WTC11 (cell line): ENCODE data around the gene NEB. TPM values are rescaled to one million over a fixed set of nuclear protein-coding genes. Genes with fewer than 3 reads are reported as not detected.

Experiments
- ATAC-seq: fragments of 200-7000 bp; cut with Tn5 transposase; 2 replicates; pipeline ENCODE4 v1.10.0; 2021; ENCODE audit warnings: mild to moderate bottlenecking, moderate library complexity
- CTCF ChIA-PET: fragments of 300-600 bp; sonication (Branson Sonifier 250); formaldehyde crosslinking; loops from one replicate; lab custom pipeline; 2021; ENCODE audit warnings: antibody characterized with exemption; lab: Charles Lee
- POLR2A ChIA-PET: fragments of 350-600 bp; sonication (Branson Sonifier 250); formaldehyde crosslinking; loops from one replicate; lab custom pipeline; 2021; ENCODE audit warnings: antibody characterized with exemption; lab: Charles Lee
- DNase-seq: peaks from one replicate; pipeline ENCODE4 v3.0.0; 2021; ENCODE audit warnings: low spot score
- H3K27ac Mint-ChIP-seq: 2 replicates; pipeline ENCODE4 v1.8.0; 2021; ENCODE audit warnings: mixed read lengths
- H3K27me3 Mint-ChIP-seq: 2 replicates; pipeline ENCODE4 v1.8.0; 2021; ENCODE audit warnings: low read depth, mild to moderate bottlenecking, moderate library complexity, mixed read lengths
- H3K36me3 Mint-ChIP-seq: 2 replicates; pipeline ENCODE4 v1.8.0; 2021; ENCODE audit warnings: mixed read lengths
- H3K4me1 Mint-ChIP-seq: 2 replicates; pipeline ENCODE4 v1.8.0; 2022; ENCODE audit warnings: mixed read lengths
- H3K4me3 Mint-ChIP-seq: 2 replicates; pipeline ENCODE4 v1.8.0; 2021; ENCODE audit warnings: mild to moderate bottlenecking, moderate library complexity, mixed read lengths
- H3K9me3 Mint-ChIP-seq: 2 replicates; pipeline ENCODE4 v1.8.0; 2021; ENCODE audit warnings: mixed read lengths
- ARID4B ChIP-seq: sonication (generic); formaldehyde crosslinking; IDR thresholded peaks from 2 replicates; pipeline ENCODE4 v1.8.0; 2023; ENCODE audit warnings: missing genetic modification reagents, mild to moderate bottlenecking, borderline replicate concordance
- ATF1 ChIP-seq: sonication (generic); formaldehyde crosslinking; IDR thresholded peaks from 2 replicates; pipeline ENCODE4 v1.8.1; 2023; ENCODE audit warnings: mild to moderate bottlenecking, moderate library complexity, missing genetic modification reagents
- CBFB ChIP-seq: sonication (generic); formaldehyde crosslinking; IDR thresholded peaks from 2 replicates; pipeline ENCODE4 v1.8.1; 2022; ENCODE audit warnings: mild to moderate bottlenecking, low read depth, missing genetic modification reagents
- CREB1 ChIP-seq: sonication (generic); formaldehyde crosslinking; IDR thresholded peaks from 2 replicates; pipeline ENCODE4 v1.8.0; 2023; ENCODE audit warnings: mild to moderate bottlenecking, missing genetic modification reagents
- CREM ChIP-seq: sonication (generic); formaldehyde crosslinking; IDR thresholded peaks from 2 replicates; pipeline ENCODE4 v1.8.1; 2022; ENCODE audit warnings: mild to moderate bottlenecking, missing genetic modification reagents, moderate library complexity
- MLX ChIP-seq: sonication (generic); formaldehyde crosslinking; IDR thresholded peaks from 2 replicates; pipeline ENCODE4 v1.8.1; 2023; ENCODE audit warnings: mild to moderate bottlenecking, missing genetic modification reagents, moderate library complexity
- NFYB ChIP-seq: sonication (generic); formaldehyde crosslinking; conservative IDR thresholded peaks from 2 replicates; pipeline ENCODE4 v1.8.0; 2022; ENCODE audit warnings: low read depth, missing genetic modification reagents
- OVOL2 ChIP-seq: fragments of 250-450 bp; sonication (Bioruptor Pico); IDR thresholded peaks from 2 replicates; pipeline ENCODE4 v1.9.0; 2021; ENCODE audit warnings: mild to moderate bottlenecking, borderline replicate concordance
- STAT6 ChIP-seq: sonication (generic); formaldehyde crosslinking; conservative IDR thresholded peaks from 2 replicates; pipeline ENCODE4 v1.8.1; 2023; ENCODE audit warnings: mild to moderate bottlenecking, low read depth, missing genetic modification reagents, moderate library complexity
- USF2 ChIP-seq: sonication (generic); formaldehyde crosslinking; IDR thresholded peaks from 2 replicates; pipeline ENCODE4 v1.8.1; 2023; ENCODE audit warnings: mild to moderate bottlenecking, missing genetic modification reagents, moderate library complexity
- ZBTB43 ChIP-seq: sonication (generic); formaldehyde crosslinking; IDR thresholded peaks from 2 replicates; pipeline ENCODE4 v1.8.1; 2023; ENCODE audit warnings: mild to moderate bottlenecking, missing genetic modification reagents
- ZMAT4 ChIP-seq: fragments of 250-450 bp; sonication (Bioruptor Pico); IDR thresholded peaks from 2 replicates; pipeline ENCODE4 v1.9.0; 2021; ENCODE audit warnings: mild to moderate bottlenecking
- ZNF138 ChIP-seq: sonication (generic); formaldehyde crosslinking; conservative IDR thresholded peaks from 2 replicates; pipeline ENCODE4 v1.8.1; 2022; ENCODE audit warnings: mild to moderate bottlenecking, moderate library complexity, missing genetic modification reagents
- ZNF219 ChIP-seq: sonication (generic); formaldehyde crosslinking; IDR thresholded peaks from 2 replicates; pipeline ENCODE4 v1.8.0; 2023; ENCODE audit warnings: missing genetic modification reagents, mild to moderate bottlenecking, borderline replicate concordance
- ZNF232 ChIP-seq: sonication (generic); formaldehyde crosslinking; IDR thresholded peaks from 2 replicates; pipeline ENCODE4 v1.8.0; 2022; ENCODE audit warnings: mild to moderate bottlenecking, missing genetic modification reagents
- ZNF263 ChIP-seq: sonication (generic); formaldehyde crosslinking; IDR thresholded peaks from 2 replicates; pipeline ENCODE4 v1.8.1; 2022; ENCODE audit warnings: low read depth, mild to moderate bottlenecking, moderate library complexity, missing genetic modification reagents
- ZNF512 ChIP-seq: sonication (generic); formaldehyde crosslinking; IDR thresholded peaks from 2 replicates; pipeline ENCODE4 v1.8.1; 2022; ENCODE audit warnings: missing genetic modification reagents, borderline replicate concordance
- total RNA-seq: library from RNA; stranded (reverse); gene quantifications from 3 replicates; pipeline ENCODE4 v1.2.3, GENCODE V29; 2021
- TF ChIP-seq, protein P1 (sequence below): fragments of 250-450 bp; sonication (Bioruptor Pico); IDR thresholded peaks from 2 replicates; pipeline ENCODE4 v1.8.0; 2021; ENCODE audit warnings: mild to moderate bottlenecking
- TF ChIP-seq, protein P2 (sequence below): sonication (generic); formaldehyde crosslinking; conservative IDR thresholded peaks from 2 replicates; pipeline ENCODE4 v1.8.1; 2022; ENCODE audit warnings: mild to moderate bottlenecking, missing genetic modification reagents

NEB gene
- total RNA-seq, 1 experiment from 2014 or later, result 1.9 TPM

- Mint-ChIP-seq H3K9me3 (no peaks in the 10 kb centered on the region), H3K27me3 (no peaks in the 10 kb centered on the region), H3K36me3 (peaks cover 75% of the 10 kb centered on the region), H3K4me1 (no peaks in the 10 kb centered on the region), H3K27ac (no peak overlapping the region), H3K4me3 (no peak overlapping the region)
- POLR2A ChIA-PET, result no interaction called here
- no peak for TF ChIP-seq ZNF512 (CRISPR knock-in tag)
- no peak for TF ChIP-seq STAT6 (CRISPR knock-in tag)
- TF ChIP-seq ZNF232 (CRISPR knock-in tag), result no peak
- TF ChIP-seq, protein P1, sequence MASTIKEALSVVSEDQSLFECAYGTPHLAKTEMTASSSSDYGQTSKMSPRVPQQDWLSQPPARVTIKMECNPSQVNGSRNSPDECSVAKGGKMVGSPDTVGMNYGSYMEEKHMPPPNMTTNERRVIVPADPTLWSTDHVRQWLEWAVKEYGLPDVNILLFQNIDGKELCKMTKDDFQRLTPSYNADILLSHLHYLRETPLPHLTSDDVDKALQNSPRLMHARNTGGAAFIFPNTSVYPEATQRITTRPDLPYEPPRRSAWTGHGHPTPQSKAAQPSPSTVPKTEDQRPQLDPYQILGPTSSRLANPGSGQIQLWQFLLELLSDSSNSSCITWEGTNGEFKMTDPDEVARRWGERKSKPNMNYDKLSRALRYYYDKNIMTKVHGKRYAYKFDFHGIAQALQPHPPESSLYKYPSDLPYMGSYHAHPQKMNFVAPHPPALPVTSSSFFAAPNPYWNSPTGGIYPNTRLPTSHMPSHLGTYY, result no peak
- TF ChIP-seq CREB1, result no peak
- no peak for TF ChIP-seq ZBTB43 (CRISPR knock-in tag)
- TF ChIP-seq ZNF138 (CRISPR knock-in tag), result no peak
- TF ChIP-seq ZNF219, result no peak
- no peak for TF ChIP-seq NFYB (CRISPR knock-in tag)
- no peak for TF ChIP-seq CBFB (CRISPR knock-in tag)
- TF ChIP-seq MLX (CRISPR knock-in tag), result no peak
- no peak for TF ChIP-seq ZNF263 (CRISPR knock-in tag)
- TF ChIP-seq ATF1 (CRISPR knock-in tag), result no peak
- TF ChIP-seq ZMAT4 (CRISPR knock-in tag), result no peak
- TF ChIP-seq CREM (CRISPR knock-in tag), result no peak
- no peak for TF ChIP-seq ARID4B (CRISPR knock-in tag)
- no peak for TF ChIP-seq USF2 (CRISPR knock-in tag)
- TF ChIP-seq, protein P2, sequence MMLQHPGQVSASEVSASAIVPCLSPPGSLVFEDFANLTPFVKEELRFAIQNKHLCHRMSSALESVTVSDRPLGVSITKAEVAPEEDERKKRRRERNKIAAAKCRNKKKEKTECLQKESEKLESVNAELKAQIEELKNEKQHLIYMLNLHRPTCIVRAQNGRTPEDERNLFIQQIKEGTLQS (CRISPR knock-in tag), result no peak
- no peak for TF ChIP-seq OVOL2 (CRISPR knock-in tag)
- CTCF ChIA-PET, result no interaction called here
- DNase-seq, result no peak
- no peak for ATAC-seq
Measured at GRCh38 chr2:151472966-151473365, 261.3 kb downstream of the NEB start.
